Spleen (tissue), 7 donors: ENCODE measurements around the gene CDH3.

Source experiments
- POLR2A ChIP-seq, 3 donors: fragments of 450-650 bp; IDR thresholded peaks; one replicate each; pipeline ENCODE4 v1.5.1; 2017; ENCODE audit warnings: antibody characterized with exemption in 3 of 3, mild to moderate bottlenecking in 1 of 3
- POLR2AphosphoS5 ChIP-seq, 3 donors: sonication (generic); formaldehyde crosslinking; IDR thresholded peaks; one replicate each; pipeline ENCODE4 v1.5.1; 2017; ENCODE audit warnings: antibody characterized with exemption in 3 of 3
- TF ChIP-seq, protein P1 (sequence below), 11 experiments: fragments of 200-600 bp in 7 of 11; fragments of 450-650 bp in 4 of 11; sonication (generic) in 4 of 11; IDR thresholded peaks in 8 of 11; conservative IDR thresholded peaks in 3 of 11; 1 replicate in 7 of 11; 2 replicates in 4 of 11; pipeline versions ENCODE4 v1.4.0 to v1.8.0; 2016 to 2021; ENCODE audit warnings: antibody characterized with exemption in 11 of 11, inconsistent platforms in 4 of 11, mild to moderate bottlenecking in 1 of 11
- donor health status: DM: no; HTN: no; CAD: no; lungs with moderate emphysema.
- donor health status: DM: no; HTN: no; CAD: no.
- donor health status: DM: no; HTN: no; CAD: no.

DNA sequence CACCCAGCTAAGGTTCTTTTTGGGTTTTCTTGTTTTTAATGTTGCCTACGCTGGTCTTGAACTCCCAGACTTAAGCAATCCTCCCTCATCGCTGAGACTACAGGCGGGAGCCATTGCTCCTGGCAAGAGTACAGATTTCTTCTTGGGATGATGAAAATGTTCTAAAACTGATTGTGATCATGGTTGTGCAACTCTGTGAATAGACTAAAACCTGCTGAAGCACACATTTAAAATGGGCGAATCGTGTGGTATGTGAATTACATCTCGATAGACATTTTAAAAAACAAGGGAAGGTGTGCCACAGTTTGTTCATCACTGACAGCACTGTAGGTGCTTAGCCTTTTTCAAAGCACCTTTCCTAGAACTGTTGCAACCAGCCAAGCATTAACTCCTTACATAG lies 48.8 kb upstream of the CDH3 start:
- TF ChIP-seq, protein P1, sequence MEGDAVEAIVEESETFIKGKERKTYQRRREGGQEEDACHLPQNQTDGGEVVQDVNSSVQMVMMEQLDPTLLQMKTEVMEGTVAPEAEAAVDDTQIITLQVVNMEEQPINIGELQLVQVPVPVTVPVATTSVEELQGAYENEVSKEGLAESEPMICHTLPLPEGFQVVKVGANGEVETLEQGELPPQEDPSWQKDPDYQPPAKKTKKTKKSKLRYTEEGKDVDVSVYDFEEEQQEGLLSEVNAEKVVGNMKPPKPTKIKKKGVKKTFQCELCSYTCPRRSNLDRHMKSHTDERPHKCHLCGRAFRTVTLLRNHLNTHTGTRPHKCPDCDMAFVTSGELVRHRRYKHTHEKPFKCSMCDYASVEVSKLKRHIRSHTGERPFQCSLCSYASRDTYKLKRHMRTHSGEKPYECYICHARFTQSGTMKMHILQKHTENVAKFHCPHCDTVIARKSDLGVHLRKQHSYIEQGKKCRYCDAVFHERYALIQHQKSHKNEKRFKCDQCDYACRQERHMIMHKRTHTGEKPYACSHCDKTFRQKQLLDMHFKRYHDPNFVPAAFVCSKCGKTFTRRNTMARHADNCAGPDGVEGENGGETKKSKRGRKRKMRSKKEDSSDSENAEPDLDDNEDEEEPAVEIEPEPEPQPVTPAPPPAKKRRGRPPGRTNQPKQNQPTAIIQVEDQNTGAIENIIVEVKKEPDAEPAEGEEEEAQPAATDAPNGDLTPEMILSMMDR (IDR thresholded peaks at IDR 0.05 in 8 of 11, conservative IDR thresholded peaks at IDR 0.05 in 3 of 11) = no peak
- no peak for TF ChIP-seq POLR2A (IDR thresholded peaks at IDR 0.05)
- TF ChIP-seq POLR2AphosphoS5 (IDR thresholded peaks at IDR 0.05) = no peak
